A673 (cell line): ENCODE data around the gene KCNMA1. TPM values are rescaled to one million over a fixed set of nuclear protein-coding genes. Genes with fewer than 3 reads are reported as not detected.

Experiments
- BruUV-seq: library from RNA; stranded (reverse); fragments of 400-500 nt; replicated peaks from 2 replicates; lab custom pipeline; 2021; lab: Mats Ljungman, UMichigan
- CTCF ChIA-PET: fragments of 300-600 bp; sonication (Branson Sonifier 250); formaldehyde crosslinking; loops from one replicate; lab custom pipeline; 2022; ENCODE audit warnings: antibody characterized with exemption; lab: Charles Lee
- POLR2A ChIA-PET: fragments of 300-600 bp; sonication (Branson Sonifier 250); formaldehyde crosslinking; loops from one replicate; lab custom pipeline; 2022; ENCODE audit warnings: antibody characterized with exemption; ENCODE audit not compliant: low non-redundant PET; lab: Charles Lee
- DNase-seq: peaks from one replicate; pipeline ENCODE4 v3.0.0-alpha.2; 2015; ENCODE audit warnings: low spot score
- H3K27ac ChIP-seq: fragments of 200-600 bp; sonication (generic); 2 replicates; pipeline ENCODE4 v1.5.1; 2016; ENCODE audit warnings: mixed run types, low read depth, mild to moderate bottlenecking, mixed read lengths, antibody characterized with exemption, low read length; ENCODE audit not compliant: poor library complexity, severe bottlenecking
- H3K27me3 ChIP-seq: fragments of 200-600 bp; sonication (generic); replicated peaks from 2 replicates; pipeline ENCODE4 v1.6.1; 2017; ENCODE audit warnings: mixed run types, low read depth, mild to moderate bottlenecking, mixed read lengths, antibody characterized with exemption, low read length; ENCODE audit not compliant: insufficient read depth, poor library complexity
- H3K36me3 ChIP-seq: fragments of 200-600 bp; sonication (generic); 2 replicates; pipeline ENCODE4 v1.6.1; 2016; ENCODE audit warnings: mixed run types, mild to moderate bottlenecking, mixed read lengths, antibody characterized with exemption, low read length; ENCODE audit not compliant: insufficient read depth, poor library complexity, severe bottlenecking
- H3K4me1 ChIP-seq: fragments of 200-600 bp; sonication (generic); 2 replicates; pipeline ENCODE4 v1.6.1; 2017; ENCODE audit warnings: mixed run types, mild to moderate bottlenecking, mixed read lengths, antibody characterized with exemption, low read length; ENCODE audit not compliant: insufficient read depth, poor library complexity, severe bottlenecking
- H3K4me3 ChIP-seq: fragments of 200-600 bp; sonication (generic); 2 replicates; pipeline ENCODE4 v1.5.1; 2016; ENCODE audit warnings: low read depth, mixed run types, mild to moderate bottlenecking, mixed read lengths, low read length; ENCODE audit not compliant: poor library complexity, severe bottlenecking
- H3K9me3 ChIP-seq: fragments of 200-600 bp; sonication (generic); 2 replicates; pipeline ENCODE4 v1.6.1; 2016; ENCODE audit warnings: mixed run types, low read depth, mild to moderate bottlenecking, mixed read lengths, antibody characterized with exemption, low read length; ENCODE audit not compliant: poor library complexity, severe bottlenecking
- CTCF ChIP-seq: fragments of 300-800, 200-600 bp; sonication (generic); conservative IDR thresholded peaks from 2 replicates; pipeline ENCODE4 v1.5.1; 2017; ENCODE audit warnings: low read depth, mild to moderate bottlenecking, antibody characterized with exemption, low read length, moderate library complexity, mixed read lengths
- EZH2 ChIP-seq: fragments of 200-600 bp; sonication (generic); IDR thresholded peaks from 2 replicates; pipeline ENCODE4 v1.6.1; 2017; ENCODE audit warnings: borderline replicate concordance, low read depth, mild to moderate bottlenecking, mixed read lengths, antibody characterized with exemption, low read length; ENCODE audit not compliant: poor library complexity, severe bottlenecking
- intact Hi-C: fragments of 100-400 bp; cut with micrococcal nuclease; formaldehyde crosslinking; loops from one replicate; pipeline ENCODE4 v1.10.0; 2022; ENCODE audit not compliant: unreplicated experiment
- total RNA-seq: library from RNA; stranded (reverse); gene quantifications from 2 replicates; pipeline ENCODE4 v1.2.3, GENCODE V29; 2021

Gene KCNMA1
- total RNA-seq, 1 experiment from 2014 or later: 0.84 TPM

- Histone ChIP-seq H3K27me3 (no peaks in the 10 kb centered on the region), H3K9me3 (no peaks in the 10 kb centered on the region), H3K4me3 (no peak overlapping the region), H3K4me1 (no peaks in the 10 kb centered on the region), H3K27ac (no peak overlapping the region), H3K36me3 (no peaks in the 10 kb centered on the region)
- no peak for DNase-seq
- intact Hi-C loops: no loop called here
- ChIA-PET POLR2A (no interaction called here), CTCF (no interaction called here)
- TF ChIP-seq CTCF: no peak
- no peak for TF ChIP-seq EZH2
- no TSS peak for BruUV-seq
Measured at GRCh38 chr10:77306666-77307065, 330.9 kb downstream of the KCNMA1 start.

- intact Hi-C loops: no loop called here
- Histone ChIP-seq H3K36me3 (no peaks in the 10 kb centered on the region), H3K27ac (no peak overlapping the region), H3K4me1 (no peaks in the 10 kb centered on the region), H3K4me3 (no peak overlapping the region), H3K9me3 (no peaks in the 10 kb centered on the region), H3K27me3 (no peaks in the 10 kb centered on the region)
- POLR2A ChIA-PET: no interaction called here
- no peak for DNase-seq
- no peak for TF ChIP-seq EZH2
- no peak for TF ChIP-seq CTCF
- CTCF ChIA-PET: no interaction called here
- no TSS peak for BruUV-seq
Measured at GRCh38 chr10:77305650-77306632, 331.7 kb downstream of the KCNMA1 start.

GRCh38 chr10:77304192-77304591, 333.4 kb downstream of the KCNMA1 start:
- no peaks in the 10 kb centered on the region for H3K4me1 ChIP-seq
- no peak overlapping the region for H3K27ac ChIP-seq
- no peak for DNase-seq
- POLR2A ChIA-PET: no interaction called here
- peaks cover 3% of the 10 kb centered on the region for H3K27me3 ChIP-seq
- no peaks in the 10 kb centered on the region for H3K36me3 ChIP-seq
- H3K9me3 ChIP-seq: no peaks in the 10 kb centered on the region
- H3K4me3 ChIP-seq: no peak overlapping the region
- CTCF ChIA-PET: no interaction called here
- intact Hi-C loops: no loop called here
- BruUV-seq: no TSS peak
- no peak for TF ChIP-seq CTCF
- TF ChIP-seq EZH2: no peak
